Calu3 (cell line): ENCODE data around the gene CHN2. TPM values are rescaled to one million over a fixed set of nuclear protein-coding genes. Genes with fewer than 3 reads are reported as not detected.

Experiments
- BruUV-seq: library from RNA; stranded (reverse); fragments of 400-500 nt; replicated peaks from 2 replicates; lab custom pipeline; 2021; lab: Mats Ljungman, UMichigan
- CTCF ChIA-PET: fragments of 300-600 bp; sonication (Branson Sonifier 250); formaldehyde crosslinking; loops from one replicate; lab custom pipeline; 2022; ENCODE audit warnings: antibody characterized with exemption; lab: Charles Lee
- DNase-seq: peaks from one replicate; pipeline ENCODE4 v3.0.0; 2022
- H3K27ac Mint-ChIP-seq: one replicate; pipeline ENCODE4 v1.8.0; 2022; ENCODE audit warnings: mixed read lengths; ENCODE audit not compliant: unreplicated experiment
- H3K27me3 Mint-ChIP-seq: one replicate; pipeline ENCODE4 v1.8.0; 2022; ENCODE audit warnings: mixed read lengths; ENCODE audit not compliant: unreplicated experiment
- H3K36me3 Mint-ChIP-seq: one replicate; pipeline ENCODE4 v1.8.0; 2022; ENCODE audit warnings: mild to moderate bottlenecking, moderate library complexity, mixed read lengths; ENCODE audit not compliant: insufficient read depth, unreplicated experiment
- H3K4me1 Mint-ChIP-seq: one replicate; pipeline ENCODE4 v1.8.0; 2022; ENCODE audit warnings: mild to moderate bottlenecking, low read depth, mixed read lengths; ENCODE audit not compliant: unreplicated experiment
- H3K4me3 Mint-ChIP-seq: one replicate; pipeline ENCODE4 v1.8.0; 2022; ENCODE audit warnings: mild to moderate bottlenecking, low read depth, moderate library complexity, mixed read lengths; ENCODE audit not compliant: unreplicated experiment
- H3K9me3 Mint-ChIP-seq: one replicate; pipeline ENCODE4 v1.8.0; 2022; ENCODE audit warnings: low read depth, mixed read lengths; ENCODE audit not compliant: unreplicated experiment
- CTCF ChIP-seq: fragments of 200-600 bp; IDR thresholded peaks from one replicate; pipeline ENCODE4 v1.8.0; 2022; ENCODE audit warnings: antibody characterized with exemption; ENCODE audit not compliant: unreplicated experiment
- intact Hi-C: fragments of 100-400 bp; cut with micrococcal nuclease; formaldehyde crosslinking; loops from one replicate; pipeline ENCODE4 v1.10.0; 2022; ENCODE audit not compliant: unreplicated experiment
- total RNA-seq: library from RNA; stranded (reverse); gene quantifications from 2 replicates; pipeline ENCODE4 v1.2.3, GENCODE V29; 2022

Gene CHN2
- total RNA-seq, 1 experiment from 2014 or later: 12.4 TPM

- H3K4me1 Mint-ChIP-seq: peaks cover 25% of the 10 kb centered on the region
- DNase-seq: no peak
- peaks cover 15% of the 10 kb centered on the region for H3K27me3 Mint-ChIP-seq
- CTCF ChIA-PET: no interaction called here
- peak overlapping the region; percentile 12 for H3K27ac Mint-ChIP-seq
- no TSS peak for BruUV-seq
- H3K9me3 Mint-ChIP-seq: no peaks in the 10 kb centered on the region
- intact Hi-C loops: no loop called here
- H3K4me3 Mint-ChIP-seq: peak overlapping the region; percentile 33
- H3K36me3 Mint-ChIP-seq: no peaks in the 10 kb centered on the region
- TF ChIP-seq CTCF: no peak
These were observed 81.6 kb downstream of the CHN2 start for GRCh38 chr7:29276199-29276598.

GRCh38 chr7:29276806-29277205 lies 82.2 kb downstream of the CHN2 start:
- no TSS peak for BruUV-seq
- Mint-ChIP-seq H3K27me3 (peaks cover 15% of the 10 kb centered on the region), H3K9me3 (no peaks in the 10 kb centered on the region), H3K36me3 (no peaks in the 10 kb centered on the region), H3K27ac (no peak overlapping the region), H3K4me3 (no peak overlapping the region), H3K4me1 (peaks cover 19% of the 10 kb centered on the region)
- no peak for DNase-seq
- CTCF ChIA-PET: no interaction called here
- intact Hi-C loops: no loop called here
- TF ChIP-seq CTCF: no peak

- intact Hi-C loops: no loop called here
- peaks cover 15% of the 10 kb centered on the region for H3K27me3 Mint-ChIP-seq
- BruUV-seq: no TSS peak
- TF ChIP-seq CTCF: no peak
- peaks cover 14% of the 10 kb centered on the region for H3K4me1 Mint-ChIP-seq
- H3K36me3 Mint-ChIP-seq: no peaks in the 10 kb centered on the region
- H3K4me3 Mint-ChIP-seq: no peak overlapping the region
- no peak for DNase-seq
- no peak overlapping the region for H3K27ac Mint-ChIP-seq
- H3K9me3 Mint-ChIP-seq: no peaks in the 10 kb centered on the region
- CTCF ChIA-PET: interaction anchor here (0.5 kb wide), 1 partner anchor 52 kb away, joined by 3 read pairs; no protein-coding TSS in a partner anchor
These were observed 83.1 kb downstream of the CHN2 start for GRCh38 chr7:29277436-29278215.

GRCh38 chr7:29278337-29279069 lies 83.9 kb downstream of the CHN2 start:
- DNase-seq: no peak
- intact Hi-C loops: no loop called here
- no TSS peak for BruUV-seq
- no peaks in the 10 kb centered on the region for H3K9me3 Mint-ChIP-seq
- CTCF ChIA-PET: interaction anchor here (0.5 kb wide), 1 partner anchor 51 kb away, joined by 3 read pairs; no protein-coding TSS in a partner anchor
- H3K36me3 Mint-ChIP-seq: no peaks in the 10 kb centered on the region
- no peak overlapping the region for H3K27ac Mint-ChIP-seq
- TF ChIP-seq CTCF: no peak
- H3K4me3 Mint-ChIP-seq: no peak overlapping the region
- peaks cover 15% of the 10 kb centered on the region for H3K27me3 Mint-ChIP-seq
- peaks cover 14% of the 10 kb centered on the region for H3K4me1 Mint-ChIP-seq
